ENCODE data around the gene TM6SF1.
"Not testable (repeated sequence)": the region's sequence is repeated elsewhere in the genome, so short reads cannot be mapped to it uniquely, and the experiment has no call there.

The TM6SF1 gene

DNA sequence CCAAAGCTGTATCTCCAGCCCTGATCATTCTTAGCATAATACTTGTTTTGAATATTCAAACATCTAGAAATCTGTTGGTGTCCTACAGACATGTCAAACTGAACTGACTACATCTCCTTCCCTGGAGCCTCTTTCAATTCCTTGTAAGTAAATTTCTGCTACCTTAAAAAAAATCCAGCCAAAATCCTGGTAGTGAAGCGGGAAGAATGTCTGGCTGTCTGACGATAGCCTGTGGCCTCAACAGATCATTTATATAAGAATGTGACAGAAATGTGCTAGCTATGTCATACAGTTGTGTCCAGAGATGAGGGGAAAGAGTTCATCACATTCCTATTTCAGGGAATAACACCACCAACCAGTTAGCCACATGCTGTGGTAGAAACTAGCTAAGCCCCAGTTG is 18.6 kb upstream of the TM6SF1 start:
- DNase-seq = no peak

DNA sequence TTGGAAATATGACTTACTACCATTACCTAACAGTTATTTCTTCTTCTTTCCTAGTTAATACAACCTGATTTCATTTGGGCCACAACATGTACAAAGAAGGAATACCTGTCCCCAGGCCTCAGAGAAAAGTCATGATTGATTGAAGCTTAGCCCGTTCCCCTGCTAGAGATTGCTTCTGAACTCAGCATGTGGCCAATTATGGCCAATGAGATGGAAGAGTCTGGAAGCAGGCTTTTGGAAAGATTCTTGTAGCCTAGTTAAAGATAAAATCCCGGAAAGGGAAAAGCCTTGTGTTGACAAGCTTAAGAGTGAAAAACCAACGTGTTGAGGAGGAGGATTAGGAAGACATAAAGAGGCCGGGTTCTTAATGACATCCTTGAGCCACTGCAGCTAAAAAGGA is 17.0 kb upstream of the TM6SF1 start:
- no peak for DNase-seq

DNA sequence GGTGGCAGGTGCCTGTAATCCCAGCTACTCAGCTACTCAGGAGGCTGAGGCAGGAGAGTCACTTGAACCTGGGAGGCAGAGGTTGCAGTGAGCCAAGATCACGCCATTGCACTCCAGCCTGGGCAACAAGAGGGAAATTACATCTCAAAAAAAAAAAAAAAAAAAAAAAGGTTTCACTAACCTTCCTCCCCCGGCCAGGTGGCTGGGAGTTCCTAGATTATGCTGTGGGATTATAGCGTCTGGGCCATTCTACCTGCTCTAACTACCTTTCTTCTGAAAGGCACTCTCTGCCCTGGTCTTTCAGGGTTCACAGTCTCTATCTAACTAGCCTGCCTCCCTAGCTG is 15.5 kb upstream of the TM6SF1 start:
- not testable (repeated sequence) for DNase-seq

DNA sequence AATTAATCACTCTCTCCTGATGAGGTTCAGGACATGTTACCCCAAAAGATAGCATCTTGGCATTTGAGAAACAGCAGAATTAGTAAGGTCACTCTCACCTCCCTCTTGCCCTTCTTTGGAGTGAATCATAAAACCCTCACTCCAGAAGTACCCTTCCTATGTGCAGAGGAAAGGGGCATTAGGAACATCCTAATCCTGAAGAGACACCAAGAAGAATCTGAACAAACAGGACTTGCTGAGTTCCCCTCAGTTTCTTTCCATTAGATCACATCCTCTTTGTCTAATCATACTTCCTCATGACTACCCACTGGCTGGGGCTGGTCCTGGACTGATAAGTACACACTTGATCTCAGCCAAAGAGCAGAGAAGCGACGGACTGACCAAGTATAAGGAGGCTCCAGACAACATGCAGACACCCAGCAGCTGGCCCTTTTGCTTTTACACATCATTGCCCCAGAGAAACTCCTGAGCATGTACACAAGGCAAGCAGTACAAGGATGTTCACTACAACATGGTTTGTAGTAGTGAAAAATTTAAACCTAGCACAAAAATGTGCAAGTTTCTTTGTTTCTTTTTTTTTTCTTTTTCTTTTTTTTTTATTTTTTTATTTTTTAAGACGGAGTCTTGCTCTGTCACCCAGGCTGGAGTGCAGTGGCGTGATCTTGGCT is 15.0 kb upstream of the TM6SF1 start:
- no peak for DNase-seq

DNA sequence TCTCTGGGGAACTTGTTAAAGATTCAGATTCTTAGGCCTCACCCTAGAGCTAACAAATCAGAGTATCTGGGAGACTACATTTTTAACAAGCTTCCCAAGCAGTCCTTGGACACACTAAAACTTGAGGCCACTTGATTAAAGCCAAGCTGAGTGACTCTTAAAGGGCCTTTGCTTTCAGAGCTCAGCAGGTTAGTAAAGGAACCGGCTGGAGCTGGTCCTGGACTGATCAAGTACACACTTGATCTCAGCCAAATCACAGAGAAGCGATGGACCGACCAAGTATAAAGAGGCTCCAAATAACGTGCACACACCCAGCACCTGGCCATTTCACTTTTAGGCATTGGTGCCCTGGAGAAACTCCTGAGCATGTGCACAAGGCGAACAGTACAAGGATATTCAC is 12.9 kb upstream of the TM6SF1 start:
- no peak for DNase-seq

DNA sequence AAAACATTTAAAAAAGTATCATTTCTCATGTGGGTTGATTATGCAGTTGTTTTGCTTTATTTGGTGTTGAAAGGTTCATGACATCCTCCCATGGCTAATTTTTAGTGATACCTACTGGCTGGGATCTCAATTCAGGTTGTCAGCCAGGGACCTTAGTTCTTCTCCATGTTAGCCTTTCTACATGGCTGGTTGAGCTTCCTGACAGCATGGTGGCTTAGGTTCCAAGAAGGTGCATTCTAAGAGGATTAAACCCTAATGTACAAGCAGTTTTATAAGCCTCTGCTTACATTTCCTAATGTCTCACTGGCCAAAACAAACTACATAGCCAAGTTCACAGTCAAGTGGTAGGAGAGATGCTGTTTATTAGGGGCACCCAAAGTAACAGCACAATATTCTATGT is 9.4 kb upstream of the TM6SF1 start:
- DNase-seq = no peak

DNA sequence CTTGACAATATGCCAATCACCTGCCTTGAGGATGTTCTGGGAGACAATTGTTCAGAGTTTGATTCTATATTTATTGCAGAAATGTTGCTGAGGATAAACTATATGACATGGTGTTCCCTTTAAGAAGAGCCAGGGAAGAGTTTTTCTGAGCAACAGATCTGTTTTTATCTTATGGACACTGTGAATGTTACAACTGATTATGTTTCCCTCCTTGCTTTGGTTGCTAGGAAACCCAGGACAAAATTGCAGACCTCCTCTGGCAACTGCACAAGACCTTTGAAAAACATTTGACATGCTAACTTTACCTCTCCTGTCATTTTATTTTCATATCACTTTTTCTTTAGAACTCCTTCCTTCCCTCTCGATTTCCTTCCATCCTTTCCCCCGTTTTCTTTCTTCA is 8.2 kb upstream of the TM6SF1 start:
- no peak for DNase-seq

DNA sequence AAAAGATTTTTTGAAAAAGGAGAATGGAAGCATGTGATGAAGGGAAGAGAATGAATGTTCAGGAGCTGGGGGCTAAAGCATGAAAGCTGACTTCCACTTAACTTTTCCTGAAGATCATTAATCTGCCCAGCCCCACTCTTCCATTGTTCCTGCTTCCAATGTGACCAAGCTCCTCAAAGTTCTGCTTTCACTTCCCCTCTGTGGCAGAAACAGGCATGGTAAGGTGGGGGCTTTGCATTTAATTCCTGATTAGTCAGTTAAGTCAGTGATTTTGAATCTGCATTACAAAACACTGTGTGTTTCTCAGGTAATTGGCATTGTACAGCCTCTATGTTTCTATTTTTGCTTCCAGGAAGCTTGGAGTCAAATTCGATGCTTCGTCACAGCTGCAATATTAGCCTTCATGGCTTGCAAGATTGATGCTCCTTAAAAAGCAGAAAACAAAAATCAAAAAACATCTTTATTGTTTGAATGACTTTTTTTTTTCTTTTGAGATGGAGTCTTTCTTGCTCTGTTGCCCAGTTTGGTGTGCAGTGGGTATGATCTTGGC is 7.3 kb upstream of the TM6SF1 start:
- DNase-seq = no peak

DNA sequence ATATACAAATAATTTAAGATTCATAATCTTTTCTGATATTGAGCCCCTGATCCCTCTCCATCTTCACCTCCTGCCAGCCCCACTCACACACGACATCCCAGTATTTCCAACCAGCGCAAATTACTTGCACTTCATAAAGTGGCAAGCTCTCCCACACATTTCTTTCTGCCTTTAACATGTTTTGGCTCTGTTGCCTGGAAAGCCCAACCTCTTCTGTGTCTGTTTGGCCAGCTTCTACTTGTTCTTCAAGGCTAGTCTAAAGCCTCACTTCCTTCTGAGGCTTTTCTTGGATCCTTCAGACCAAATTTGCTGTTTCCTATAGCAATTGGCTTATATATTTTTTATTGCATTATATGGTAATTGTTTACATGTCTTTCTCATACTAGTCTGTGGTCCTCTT is 5.1 kb upstream of the TM6SF1 start:
- DNase-seq = no peak

DNA sequence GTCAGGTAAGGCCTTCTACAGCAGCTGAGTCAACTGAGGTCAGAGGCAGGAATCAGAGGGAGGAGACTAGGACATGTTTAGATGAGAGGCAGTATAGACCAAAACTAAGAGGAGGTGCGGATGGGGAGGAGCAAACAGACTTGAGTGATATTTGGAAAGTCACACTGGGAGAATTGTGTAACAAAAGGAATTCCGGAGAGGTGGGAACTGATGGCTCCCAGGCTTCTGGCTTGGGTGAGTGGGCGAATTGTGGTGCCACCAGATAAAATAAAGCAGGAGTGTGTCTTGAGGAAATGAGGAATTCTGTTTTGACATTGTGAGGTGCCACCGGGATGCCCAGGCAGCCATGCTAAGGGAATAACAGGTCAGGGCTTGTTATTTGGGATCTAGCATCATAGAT is 3.3 kb upstream of the TM6SF1 start:
- no peak for DNase-seq

DNA sequence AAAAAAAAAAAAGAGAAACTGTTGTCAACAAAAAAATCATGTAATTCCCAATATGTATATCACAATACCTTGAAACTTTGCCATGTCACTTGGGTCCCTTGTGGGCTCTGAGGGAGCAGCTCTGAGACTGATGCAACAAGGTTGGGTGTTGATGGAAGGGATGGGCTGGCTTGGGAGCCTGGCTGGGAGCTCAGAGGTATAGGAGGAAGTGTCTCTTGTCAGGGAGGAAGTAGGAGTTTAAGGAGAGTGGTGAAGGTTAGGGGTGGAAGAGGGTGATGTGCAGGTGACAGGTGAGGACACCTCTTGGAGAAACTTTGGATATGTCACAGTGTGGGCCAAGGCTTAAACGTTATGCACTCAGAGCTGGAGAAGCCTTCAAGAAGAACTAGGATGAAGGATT is 2.0 kb upstream of the TM6SF1 start:
- no peak for DNase-seq

DNA sequence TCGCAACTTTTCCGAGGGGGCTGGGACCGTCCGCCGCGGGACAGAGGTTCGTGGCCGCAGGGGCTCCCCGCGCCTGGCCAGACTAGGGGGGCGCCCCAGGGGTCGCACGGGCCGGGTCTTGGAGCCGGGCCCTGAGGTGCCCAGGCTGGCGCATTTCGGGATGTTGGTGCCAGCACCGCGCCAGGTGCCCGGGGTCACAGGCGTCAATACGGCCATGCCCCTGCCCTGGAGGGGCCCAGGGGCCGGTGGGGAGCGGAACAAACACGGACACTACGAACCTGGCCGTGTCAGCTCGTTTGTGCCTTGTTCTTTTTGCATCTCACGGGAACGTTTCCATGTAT is 366 bp downstream of the TM6SF1 start:
- no peak for DNase-seq

DNA sequence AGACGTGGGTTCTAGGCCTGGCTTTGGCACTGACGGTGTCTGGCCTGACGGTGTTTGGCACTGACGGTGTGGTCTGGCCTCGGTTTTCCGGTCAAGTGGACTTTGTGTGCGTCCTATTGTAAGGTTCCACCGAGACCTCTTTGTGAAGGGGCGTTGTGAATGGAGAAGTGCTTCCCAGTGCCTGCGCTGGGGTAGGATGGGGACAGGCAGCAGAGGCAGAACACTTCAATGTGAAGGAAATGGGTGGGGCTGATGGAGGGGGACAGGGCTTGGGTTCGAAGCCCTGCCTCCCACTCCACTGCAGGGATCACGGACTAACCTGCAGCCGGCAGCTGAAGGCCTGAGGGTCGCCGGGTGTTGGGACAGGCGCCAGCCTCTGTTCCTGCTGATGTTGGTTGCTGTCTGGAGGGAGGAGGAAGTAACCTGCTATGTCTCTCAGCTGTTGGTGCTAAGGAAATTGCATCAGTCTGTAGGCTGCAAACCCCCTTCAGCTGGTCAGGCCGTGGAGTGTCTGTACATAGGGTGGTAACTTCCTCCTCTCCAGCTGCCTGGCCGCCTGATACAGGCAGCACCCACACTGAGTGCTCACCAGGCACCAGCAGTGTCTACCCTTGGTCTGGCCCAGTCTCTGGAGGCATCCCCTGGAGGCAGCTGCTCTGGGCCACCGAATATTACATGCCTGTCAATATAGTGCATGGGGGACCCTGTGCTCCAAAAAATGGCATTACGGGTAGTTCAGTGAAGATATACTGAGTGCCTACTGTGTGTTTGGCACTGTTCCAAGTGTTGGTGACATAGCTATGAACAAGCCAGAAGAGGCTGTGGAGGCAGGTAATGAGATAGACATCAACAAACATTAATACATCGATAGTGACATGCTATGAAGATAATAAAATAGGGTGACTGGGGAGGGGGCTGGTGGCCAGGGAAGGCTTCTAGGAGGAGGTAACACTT is 1.1 kb downstream of the TM6SF1 start:
- DNase-seq = peak; percentile 56

DNA sequence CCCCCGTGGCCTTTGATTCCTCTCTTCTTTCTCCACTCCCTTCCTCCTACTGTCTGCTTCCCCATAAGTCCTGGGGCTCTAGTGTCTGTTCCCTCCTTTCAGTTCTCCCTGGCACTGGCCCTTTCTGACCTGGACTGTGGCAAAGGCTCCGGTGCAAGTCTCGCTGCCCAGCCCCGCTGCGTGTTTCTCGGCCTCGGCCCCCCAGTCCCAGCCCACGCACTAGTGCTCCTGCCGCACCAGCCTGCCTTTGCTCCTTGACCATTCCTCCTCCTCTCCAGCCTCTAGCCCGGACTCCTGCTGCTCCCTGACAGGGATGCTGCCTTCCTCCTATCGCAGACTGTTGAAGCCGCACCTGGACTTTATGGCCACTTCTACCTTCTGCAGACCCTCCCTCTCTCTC is 2.1 kb downstream of the TM6SF1 start:
- no peak for DNase-seq

DNA sequence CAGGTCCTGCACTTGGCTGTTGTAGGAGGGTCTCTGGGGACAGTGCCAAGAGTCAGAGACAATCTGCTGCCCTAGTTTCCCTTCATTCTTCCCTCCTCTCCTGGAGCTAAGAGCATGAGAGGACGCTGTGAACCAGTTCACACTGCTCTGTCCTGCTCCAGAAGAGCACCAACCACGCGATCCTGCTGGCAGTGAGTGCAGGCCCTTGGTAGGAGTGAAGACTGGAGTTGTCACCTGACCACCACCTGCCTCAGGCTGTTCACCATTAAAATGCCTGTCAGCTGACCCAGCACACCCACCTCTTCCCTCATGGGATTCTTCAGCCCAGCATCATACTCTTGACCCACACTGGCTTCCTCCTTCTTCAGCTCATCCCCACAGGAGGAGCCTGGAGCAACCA is 2.9 kb downstream of the TM6SF1 start:
- no peak for DNase-seq

DNA sequence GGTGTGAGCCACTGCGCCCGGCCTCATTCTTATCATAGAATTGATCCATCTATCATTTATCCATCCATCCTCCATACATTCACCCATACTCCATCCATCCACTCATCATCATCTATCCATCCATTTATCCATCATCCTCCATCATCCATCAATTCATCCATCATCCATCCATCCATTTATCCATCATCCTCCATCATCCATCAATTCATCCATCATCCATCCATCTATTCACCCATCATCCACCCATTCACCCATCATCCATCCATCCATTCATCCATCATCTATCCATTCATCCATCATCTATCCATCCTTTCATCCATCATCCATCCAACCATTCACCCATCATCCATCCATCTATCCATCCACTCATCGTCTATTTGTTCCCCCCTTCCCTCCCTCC is 3.7 kb downstream of the TM6SF1 start:
- DNase-seq = no peak

DNA sequence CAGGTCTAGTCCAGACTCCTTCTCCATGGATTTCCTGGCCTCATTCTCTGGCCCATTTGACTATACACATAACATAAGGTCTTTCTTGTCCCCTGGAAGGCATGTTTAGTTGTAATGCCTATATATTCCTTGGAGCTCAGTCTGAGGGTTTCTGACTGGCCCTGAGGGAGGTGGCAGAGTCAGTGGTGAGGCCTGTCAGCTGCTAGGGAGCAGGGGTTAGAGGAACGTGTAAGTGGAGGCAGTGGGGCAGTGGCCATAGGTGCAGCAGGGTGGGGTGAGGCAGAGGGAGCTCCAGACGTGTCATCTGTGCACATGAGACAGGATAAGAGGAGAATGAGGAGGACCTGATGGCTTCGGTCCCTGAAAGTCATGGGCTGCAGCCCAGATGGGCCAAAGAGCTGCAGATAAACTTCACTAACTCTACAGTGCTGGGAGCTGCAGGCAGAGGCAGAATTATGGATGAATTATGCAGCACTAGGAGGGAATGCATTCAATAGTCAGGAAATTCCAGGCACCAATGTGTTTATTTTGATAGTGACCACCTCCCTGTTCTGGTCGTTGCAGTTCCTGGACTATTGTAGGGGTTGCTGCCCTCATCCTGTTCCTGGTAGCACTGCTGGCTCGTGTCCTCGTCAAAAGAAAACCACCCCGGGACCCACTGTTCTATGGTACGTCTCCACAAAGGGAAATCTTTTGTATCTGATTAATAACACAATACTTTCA is 4.9 kb downstream of the TM6SF1 start:
- DNase-seq = peak; percentile 74

DNA sequence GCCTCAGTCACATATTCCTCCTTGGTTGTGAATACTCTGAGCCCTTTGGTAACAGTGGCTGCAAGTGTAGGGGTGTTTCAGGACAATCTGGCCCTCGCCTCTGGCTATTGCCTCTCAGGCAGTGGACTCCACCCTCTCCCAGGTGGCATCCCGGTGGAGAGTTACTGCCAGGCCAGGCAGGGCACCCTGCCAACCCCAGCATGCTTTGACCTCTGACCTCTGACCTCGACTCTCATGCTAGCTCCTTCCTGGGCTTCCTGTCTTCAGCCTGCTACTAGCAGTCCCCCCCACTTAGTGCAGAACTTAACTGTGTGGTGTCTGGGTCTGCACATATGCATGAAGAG is 5.5 kb downstream of the TM6SF1 start:
- no peak for DNase-seq

DNA sequence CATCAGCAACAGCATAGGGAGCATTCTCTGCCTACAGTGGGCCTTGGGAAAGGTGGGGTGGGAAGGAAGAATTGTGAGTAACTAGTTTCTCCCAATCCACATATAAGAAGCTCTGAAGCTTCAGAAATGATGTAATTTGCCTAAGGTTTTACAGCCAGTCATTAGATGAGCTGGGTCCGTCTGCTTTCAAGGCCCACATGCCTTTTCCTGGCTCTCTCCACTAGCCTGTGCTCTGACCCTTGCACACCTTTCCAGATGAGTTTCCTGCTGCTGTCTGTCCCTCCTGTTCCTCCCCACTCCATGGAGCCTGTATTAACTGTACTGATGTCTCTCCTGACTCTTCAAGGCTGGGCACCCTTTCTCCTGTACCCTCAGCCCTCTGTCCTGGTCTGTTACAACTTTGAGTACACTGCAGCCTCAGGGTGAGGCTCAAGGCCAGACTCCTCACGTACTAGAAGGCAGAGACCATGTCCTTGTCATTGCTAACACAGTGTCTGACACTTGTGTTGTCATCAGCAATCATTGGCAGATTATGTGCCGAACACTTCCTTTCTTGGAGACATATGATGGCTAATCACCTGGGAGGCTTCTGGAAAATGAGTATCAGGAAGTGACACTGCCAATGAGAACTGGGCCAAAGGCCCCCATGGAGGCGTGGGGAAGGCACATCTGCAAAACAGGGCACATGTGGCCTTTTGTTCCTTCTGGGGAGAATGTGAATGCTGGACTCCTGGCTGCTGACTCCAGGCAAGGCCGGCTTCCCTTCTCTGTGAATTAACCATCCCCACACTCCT is 6.6 kb downstream of the TM6SF1 start:
- DNase-seq = no peak

DNA sequence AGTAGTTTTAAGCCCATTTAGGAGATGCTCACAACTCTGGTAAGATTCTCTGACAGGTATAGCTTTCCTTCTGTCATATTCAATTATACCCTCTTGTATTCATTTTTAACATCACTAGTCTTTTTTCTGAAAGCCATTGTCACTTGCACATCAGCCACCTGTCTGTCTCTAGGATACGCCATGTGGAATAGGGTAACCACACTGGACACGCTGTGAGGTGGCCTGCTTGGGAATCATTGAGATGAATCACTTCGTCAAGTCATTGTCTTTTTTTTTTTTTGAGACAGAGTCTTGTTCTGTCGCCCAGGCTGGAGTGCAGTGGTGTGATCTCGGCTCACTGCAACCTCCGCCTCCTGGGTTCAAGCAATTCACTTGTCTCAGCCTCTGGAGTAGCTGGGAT is 7.4 kb downstream of the TM6SF1 start:
- DNase-seq = no peak

DNA sequence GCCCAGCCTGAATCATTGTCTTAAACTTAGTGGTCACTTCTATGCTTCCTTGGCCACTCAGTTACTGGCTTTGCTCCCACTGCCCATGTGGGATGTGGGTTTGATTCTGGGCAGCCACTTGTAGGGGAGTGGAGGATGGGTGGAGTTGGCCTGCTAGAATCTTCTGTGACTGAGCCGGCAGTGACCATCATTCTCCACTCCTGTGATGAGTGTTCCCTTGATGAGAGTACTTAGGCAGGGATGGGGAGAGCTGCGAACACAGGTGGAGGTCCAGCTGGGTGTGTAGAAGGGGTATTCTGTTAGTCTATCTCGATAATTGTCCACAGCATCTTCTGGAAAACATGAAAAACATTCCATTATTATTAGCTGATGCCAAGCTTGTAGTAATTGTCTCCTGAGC is 8.0 kb downstream of the TM6SF1 start:
- DNase-seq = no peak

DNA sequence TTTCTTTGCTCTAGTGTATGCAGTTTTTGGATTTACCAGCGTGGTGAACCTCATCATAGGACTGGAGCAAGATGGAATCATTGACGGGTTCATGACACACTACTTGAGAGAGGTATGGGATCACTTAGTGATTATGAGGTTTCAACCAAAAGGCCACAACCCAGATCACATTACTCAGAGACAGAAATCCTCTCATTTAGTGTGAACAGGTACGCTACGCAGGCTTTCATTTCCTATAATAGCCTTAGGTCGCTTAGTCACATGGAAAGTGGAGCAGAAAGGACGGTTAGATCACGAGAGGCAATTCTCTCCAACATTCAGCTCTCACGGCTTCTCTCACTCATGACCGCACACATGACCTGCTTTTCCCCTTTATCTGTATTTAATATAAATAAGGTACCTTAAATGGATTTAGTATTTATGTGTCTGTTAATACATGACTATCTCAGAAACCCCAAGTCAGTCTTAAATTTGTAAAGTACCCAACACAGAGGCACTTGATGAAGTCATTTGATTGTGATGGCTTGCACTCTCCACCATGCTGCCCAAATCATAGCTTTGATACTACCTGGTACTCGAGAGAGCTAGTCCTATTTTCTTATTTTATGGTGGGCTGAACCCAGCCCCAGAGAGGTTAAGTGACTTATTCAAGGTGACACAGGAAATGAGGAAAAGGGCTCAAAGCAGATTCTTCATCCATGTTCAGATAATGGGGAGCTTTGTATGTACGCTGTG is 8.6 kb downstream of the TM6SF1 start:
- DNase-seq = no peak

Measured in fibroblast of skin of abdomen (primary cell).